HUES48 (cell line): ENCODE measurements around the gene WNK2.

Experiments
- H3K27ac ChIP-seq: one replicate; pipeline ENCODE4 v1.7.0; 2013; ENCODE audit warnings: low read depth, low read length, inconsistent platforms
- H3K27me3 ChIP-seq: 2 replicates; pipeline ENCODE4 v1.6.1; 2013; ENCODE audit warnings: mild to moderate bottlenecking, low read length; ENCODE audit not compliant: control insufficient read depth, insufficient read depth
- H3K36me3 ChIP-seq: 2 replicates; pipeline ENCODE4 v1.6.1; 2013; ENCODE audit warnings: low read length; ENCODE audit not compliant: control insufficient read depth, insufficient read depth
- H3K4me1 ChIP-seq: 2 replicates; pipeline ENCODE4 v1.6.1; 2013; ENCODE audit warnings: mild to moderate bottlenecking, low read length; ENCODE audit not compliant: control insufficient read depth, insufficient read depth
- H3K4me3 ChIP-seq: 2 replicates; pipeline ENCODE4 v1.5.1; 2013; ENCODE audit warnings: mild to moderate bottlenecking, low read depth, low read length
- H3K9ac ChIP-seq: 2 replicates; pipeline ENCODE4 v1.6.1; 2013; ENCODE audit warnings: mild to moderate bottlenecking, low read depth, low read length, moderate library complexity
- H3K9me3 ChIP-seq: 2 replicates; pipeline ENCODE4 v1.6.1; 2013; ENCODE audit warnings: low read length; ENCODE audit not compliant: control insufficient read depth, insufficient read depth

Gene WNK2

GRCh38 chr9:93224591-93224990 is 40.7 kb downstream of the WNK2 start:
- H3K9me3 ChIP-seq: no peaks in the 10 kb centered on the region
- peaks cover 10% of the 10 kb centered on the region; the same call in 1 of the 2 replicates for H3K4me1 ChIP-seq
- H3K27ac ChIP-seq: no peak overlapping the region
- no peak overlapping the region for H3K4me3 ChIP-seq
- no peaks in the 10 kb centered on the region for H3K27me3 ChIP-seq
- no peak overlapping the region for H3K9ac ChIP-seq
- H3K36me3 ChIP-seq: no peaks in the 10 kb centered on the region

GRCh38 chr9:93225417-93225816 is 41.5 kb downstream of the WNK2 start:
- Histone ChIP-seq H3K4me3 (no peak overlapping the region), H3K27me3 (no peaks in the 10 kb centered on the region), H3K36me3 (no peaks in the 10 kb centered on the region), H3K4me1 (peaks cover 10% of the 10 kb centered on the region; the same call in 1 of the 2 replicates), H3K9ac (no peak overlapping the region), H3K27ac (no peak overlapping the region), H3K9me3 (no peaks in the 10 kb centered on the region)

GRCh38 chr9:93225892-93226291 is 42.0 kb downstream of the WNK2 start:
- Histone ChIP-seq H3K4me1 (peaks cover 10% of the 10 kb centered on the region; the same call in 1 of the 2 replicates), H3K27me3 (no peaks in the 10 kb centered on the region), H3K27ac (no peak overlapping the region)

GRCh38 chr9:93226819-93227218 is 42.9 kb downstream of the WNK2 start:
- Histone ChIP-seq H3K27me3 (no peaks in the 10 kb centered on the region), H3K36me3 (no peaks in the 10 kb centered on the region), H3K4me3 (no peak overlapping the region), H3K27ac (no peak overlapping the region), H3K9me3 (no peaks in the 10 kb centered on the region), H3K4me1 (peaks cover 10% of the 10 kb centered on the region; the same call in 1 of the 2 replicates), H3K9ac (no peak overlapping the region)

More at GRCh38 chr9:93225892-93226291, 42.0 kb downstream of the WNK2 start:
- Histone ChIP-seq H3K4me3 (no peak overlapping the region), H3K36me3 (no peaks in the 10 kb centered on the region), H3K9me3 (no peaks in the 10 kb centered on the region), H3K9ac (no peak overlapping the region)

GRCh38 chr9:93228030-93228429 is 44.1 kb downstream of the WNK2 start:
- Histone ChIP-seq H3K27ac (no peak overlapping the region), H3K36me3 (no peaks in the 10 kb centered on the region), H3K27me3 (no peaks in the 10 kb centered on the region)

GRCh38 chr9:93228453-93228852 is 44.5 kb downstream of the WNK2 start:
- H3K9ac ChIP-seq: no peak overlapping the region
- no peaks in the 10 kb centered on the region for H3K27me3 ChIP-seq
- no peaks in the 10 kb centered on the region for H3K9me3 ChIP-seq
- H3K4me1 ChIP-seq: peaks cover 10% of the 10 kb centered on the region; the same call in 1 of the 2 replicates
- H3K4me3 ChIP-seq: no peak overlapping the region
- H3K27ac ChIP-seq: no peak overlapping the region
- no peaks in the 10 kb centered on the region for H3K36me3 ChIP-seq

More at GRCh38 chr9:93228030-93228429, 44.1 kb downstream of the WNK2 start:
- no peak overlapping the region for H3K4me3 ChIP-seq
- no peaks in the 10 kb centered on the region for H3K9me3 ChIP-seq
- peaks cover 10% of the 10 kb centered on the region; the same call in 1 of the 2 replicates for H3K4me1 ChIP-seq
- no peak overlapping the region for H3K9ac ChIP-seq

GRCh38 chr9:93229636-93230035 is 45.7 kb downstream of the WNK2 start:
- Histone ChIP-seq H3K9me3 (no peaks in the 10 kb centered on the region), H3K27me3 (no peaks in the 10 kb centered on the region), H3K4me3 (no peak overlapping the region), H3K36me3 (peaks cover under 1% of the 10 kb centered on the region; the same call in 1 of the 2 replicates), H3K4me1 (peaks cover 3% of the 10 kb centered on the region; the same call in 1 of the 2 replicates), H3K27ac (no peak overlapping the region), H3K9ac (no peak overlapping the region)

- no peak overlapping the region for H3K4me3 ChIP-seq
- no peak overlapping the region for H3K9ac ChIP-seq
- H3K9me3 ChIP-seq: no peaks in the 10 kb centered on the region
- H3K36me3 ChIP-seq: peaks cover 6% of the 10 kb centered on the region
- H3K27me3 ChIP-seq: no peaks in the 10 kb centered on the region
- H3K27ac ChIP-seq: no peak overlapping the region
- H3K4me1 ChIP-seq: no peaks in the 10 kb centered on the region
Measured at GRCh38 chr9:93230185-93230584, 46.2 kb downstream of the WNK2 start.

GRCh38 chr9:93230601-93231000 is 46.7 kb downstream of the WNK2 start:
- Histone ChIP-seq H3K4me1 (no peaks in the 10 kb centered on the region), H3K27ac (no peak overlapping the region), H3K4me3 (no peak overlapping the region), H3K36me3 (peaks cover 10% of the 10 kb centered on the region), H3K9ac (no peak overlapping the region), H3K27me3 (no peaks in the 10 kb centered on the region), H3K9me3 (no peaks in the 10 kb centered on the region)

- Histone ChIP-seq H3K9ac (no peak overlapping the region), H3K4me3 (no peak overlapping the region), H3K4me1 (no peaks in the 10 kb centered on the region), H3K9me3 (no peaks in the 10 kb centered on the region), H3K27ac (no peak overlapping the region), H3K27me3 (no peaks in the 10 kb centered on the region), H3K36me3 (peaks cover 15% of the 10 kb centered on the region)
Measured at GRCh38 chr9:93231121-93231694, 47.3 kb downstream of the WNK2 start.

- no peak overlapping the region for H3K27ac ChIP-seq
- H3K9me3 ChIP-seq: no peaks in the 10 kb centered on the region
- no peaks in the 10 kb centered on the region for H3K27me3 ChIP-seq
Measured at GRCh38 chr9:93231716-93232115, 47.8 kb downstream of the WNK2 start.

More at GRCh38 chr9:93231716-93232115, 47.8 kb downstream of the WNK2 start:
- H3K9ac ChIP-seq: no peak overlapping the region
- H3K4me3 ChIP-seq: no peak overlapping the region
- H3K4me1 ChIP-seq: no peaks in the 10 kb centered on the region
- H3K36me3 ChIP-seq: peaks cover 17% of the 10 kb centered on the region
